HUES48 (cell line): ENCODE measurements around the gene NECAB3.

Experiments
- H3K27ac ChIP-seq: one replicate; pipeline ENCODE4 v1.7.0; 2013; ENCODE audit warnings: low read depth, low read length, inconsistent platforms
- H3K27me3 ChIP-seq: 2 replicates; pipeline ENCODE4 v1.6.1; 2013; ENCODE audit warnings: mild to moderate bottlenecking, low read length; ENCODE audit not compliant: control insufficient read depth, insufficient read depth
- H3K36me3 ChIP-seq: 2 replicates; pipeline ENCODE4 v1.6.1; 2013; ENCODE audit warnings: low read length; ENCODE audit not compliant: control insufficient read depth, insufficient read depth
- H3K4me1 ChIP-seq: 2 replicates; pipeline ENCODE4 v1.6.1; 2013; ENCODE audit warnings: mild to moderate bottlenecking, low read length; ENCODE audit not compliant: control insufficient read depth, insufficient read depth
- H3K4me3 ChIP-seq: 2 replicates; pipeline ENCODE4 v1.5.1; 2013; ENCODE audit warnings: mild to moderate bottlenecking, low read depth, low read length
- H3K9ac ChIP-seq: 2 replicates; pipeline ENCODE4 v1.6.1; 2013; ENCODE audit warnings: mild to moderate bottlenecking, low read depth, low read length, moderate library complexity
- H3K9me3 ChIP-seq: 2 replicates; pipeline ENCODE4 v1.6.1; 2013; ENCODE audit warnings: low read length; ENCODE audit not compliant: control insufficient read depth, insufficient read depth

Gene NECAB3

DNA sequence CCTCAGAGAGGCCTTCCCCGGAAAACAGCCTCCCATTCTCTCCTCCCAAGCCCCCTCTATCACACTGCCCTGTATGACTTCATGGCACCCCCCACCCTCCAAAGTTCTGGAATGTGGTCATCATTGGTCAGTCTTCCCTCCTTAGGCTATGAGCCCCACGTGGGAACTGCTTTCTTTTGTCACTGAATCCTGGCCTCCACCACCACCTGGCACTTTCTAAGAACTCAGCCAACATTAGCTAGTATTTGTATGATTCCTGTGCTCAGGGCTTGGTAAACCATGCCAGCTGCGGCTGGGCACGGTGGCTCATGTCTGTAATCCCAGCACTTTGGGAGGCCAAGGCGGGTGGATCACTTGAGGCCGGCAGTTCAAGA lies 20.4 kb upstream of the NECAB3 start:
- peaks cover 9% of the 10 kb centered on the region for H3K4me1 ChIP-seq
- H3K9me3 ChIP-seq, result no peaks in the 10 kb centered on the region; the same call in 1 of the 2 replicates
- no peaks in the 10 kb centered on the region for H3K36me3 ChIP-seq
- H3K4me3 ChIP-seq, result no peak overlapping the region
- H3K27me3 ChIP-seq, result no peaks in the 10 kb centered on the region
- no peak overlapping the region for H3K9ac ChIP-seq
- no peak overlapping the region for H3K27ac ChIP-seq

GRCh38 chr20:33693741-33694638 lies 19.8 kb upstream of the NECAB3 start:
- Histone ChIP-seq H3K27ac (no peak overlapping the region), H3K9me3 (no peaks in the 10 kb centered on the region; the same call in 1 of the 2 replicates), H3K9ac (no peak overlapping the region), H3K4me1 (peaks cover 9% of the 10 kb centered on the region), H3K4me3 (no peak overlapping the region), H3K36me3 (no peaks in the 10 kb centered on the region), H3K27me3 (no peaks in the 10 kb centered on the region)

GRCh38 chr20:33693289-33693688 lies 19.1 kb upstream of the NECAB3 start:
- Histone ChIP-seq H3K27ac (no peak overlapping the region), H3K36me3 (no peaks in the 10 kb centered on the region), H3K4me3 (no peak overlapping the region), H3K9me3 (no peaks in the 10 kb centered on the region), H3K27me3 (no peaks in the 10 kb centered on the region), H3K4me1 (peaks cover 9% of the 10 kb centered on the region), H3K9ac (no peak overlapping the region)

DNA sequence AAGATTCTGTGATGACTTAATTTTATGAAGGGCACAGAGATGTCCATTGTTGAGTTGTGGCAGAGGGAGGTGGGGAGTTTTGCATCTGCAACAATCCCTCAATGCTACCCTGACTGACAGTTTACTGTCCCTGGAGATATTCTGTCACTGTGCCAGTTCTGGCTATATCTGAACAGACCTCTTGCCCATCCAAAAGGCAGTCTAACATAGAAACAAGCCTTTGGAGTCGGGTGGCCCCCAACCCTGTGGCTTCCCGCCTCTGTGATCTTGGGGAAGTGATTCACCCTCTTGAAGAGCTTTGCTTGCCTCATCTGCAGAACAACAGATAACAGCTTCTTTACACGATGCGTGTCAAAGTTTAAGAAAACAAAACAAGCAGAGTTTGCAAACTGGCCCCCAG lies 15.7 kb upstream of the NECAB3 start:
- Histone ChIP-seq H3K4me1 (peaks cover 15% of the 10 kb centered on the region), H3K36me3 (no peaks in the 10 kb centered on the region), H3K27ac (no peak overlapping the region), H3K4me3 (no peak overlapping the region), H3K9ac (no peak overlapping the region), H3K27me3 (no peaks in the 10 kb centered on the region; the same call in 1 of the 2 replicates), H3K9me3 (no peaks in the 10 kb centered on the region)

DNA sequence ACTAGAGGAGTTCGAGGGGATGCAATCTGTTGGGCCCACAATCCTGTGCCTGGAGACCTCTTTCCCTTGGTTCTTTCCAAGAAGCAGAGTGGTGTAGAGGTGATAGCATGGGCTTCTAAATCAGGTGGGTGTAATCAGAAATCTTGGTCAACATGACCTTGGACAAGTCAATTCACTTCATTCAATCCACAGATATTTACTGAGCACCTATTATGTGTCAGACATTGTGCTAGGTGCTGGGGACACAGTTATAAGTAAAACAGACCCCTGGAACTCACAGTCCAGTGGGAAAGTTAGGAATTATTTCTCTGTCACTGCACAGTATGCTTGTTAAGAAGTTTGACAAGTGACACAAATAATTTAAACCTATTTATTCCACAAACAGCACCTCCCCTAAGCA lies 15.3 kb upstream of the NECAB3 start:
- Histone ChIP-seq H3K4me1 (peaks cover 18% of the 10 kb centered on the region), H3K27ac (no peak overlapping the region)

DNA sequence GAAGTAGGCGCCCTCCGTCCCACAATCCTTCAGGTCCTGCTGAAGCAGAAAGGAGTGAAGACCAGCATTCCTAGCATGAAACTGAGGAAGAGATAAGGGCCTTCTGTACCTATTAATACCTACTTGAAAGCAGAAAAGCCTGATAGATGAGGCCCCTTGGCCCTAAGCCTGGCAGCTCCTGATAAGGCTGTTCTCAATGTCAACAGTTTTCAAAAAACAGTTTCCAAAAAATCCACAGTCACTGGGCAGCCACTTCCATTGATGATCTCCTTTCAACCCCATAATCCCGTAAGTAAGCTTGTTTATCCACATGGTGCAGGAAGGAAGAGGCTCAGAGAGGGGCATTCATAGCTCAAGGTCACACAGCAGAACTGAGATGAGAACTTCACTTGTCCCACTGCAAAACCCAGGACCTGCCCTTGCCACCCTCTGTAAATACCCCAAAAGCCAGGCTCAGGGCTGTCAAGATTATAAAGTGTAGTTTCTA lies 14.8 kb upstream of the NECAB3 start:
- H3K9ac ChIP-seq, result no peak overlapping the region
- H3K27ac ChIP-seq, result no peak overlapping the region
- peaks cover 18% of the 10 kb centered on the region for H3K4me1 ChIP-seq
- no peaks in the 10 kb centered on the region; the same call in 1 of the 2 replicates for H3K27me3 ChIP-seq
- no peaks in the 10 kb centered on the region for H3K36me3 ChIP-seq
- no peak overlapping the region for H3K4me3 ChIP-seq
- H3K9me3 ChIP-seq, result no peaks in the 10 kb centered on the region

More for the DNA sequence above, 15.3 kb upstream of the NECAB3 start:
- Histone ChIP-seq H3K36me3 (no peaks in the 10 kb centered on the region), H3K9ac (no peak overlapping the region), H3K9me3 (no peaks in the 10 kb centered on the region), H3K4me3 (no peak overlapping the region), H3K27me3 (no peaks in the 10 kb centered on the region; the same call in 1 of the 2 replicates)

DNA sequence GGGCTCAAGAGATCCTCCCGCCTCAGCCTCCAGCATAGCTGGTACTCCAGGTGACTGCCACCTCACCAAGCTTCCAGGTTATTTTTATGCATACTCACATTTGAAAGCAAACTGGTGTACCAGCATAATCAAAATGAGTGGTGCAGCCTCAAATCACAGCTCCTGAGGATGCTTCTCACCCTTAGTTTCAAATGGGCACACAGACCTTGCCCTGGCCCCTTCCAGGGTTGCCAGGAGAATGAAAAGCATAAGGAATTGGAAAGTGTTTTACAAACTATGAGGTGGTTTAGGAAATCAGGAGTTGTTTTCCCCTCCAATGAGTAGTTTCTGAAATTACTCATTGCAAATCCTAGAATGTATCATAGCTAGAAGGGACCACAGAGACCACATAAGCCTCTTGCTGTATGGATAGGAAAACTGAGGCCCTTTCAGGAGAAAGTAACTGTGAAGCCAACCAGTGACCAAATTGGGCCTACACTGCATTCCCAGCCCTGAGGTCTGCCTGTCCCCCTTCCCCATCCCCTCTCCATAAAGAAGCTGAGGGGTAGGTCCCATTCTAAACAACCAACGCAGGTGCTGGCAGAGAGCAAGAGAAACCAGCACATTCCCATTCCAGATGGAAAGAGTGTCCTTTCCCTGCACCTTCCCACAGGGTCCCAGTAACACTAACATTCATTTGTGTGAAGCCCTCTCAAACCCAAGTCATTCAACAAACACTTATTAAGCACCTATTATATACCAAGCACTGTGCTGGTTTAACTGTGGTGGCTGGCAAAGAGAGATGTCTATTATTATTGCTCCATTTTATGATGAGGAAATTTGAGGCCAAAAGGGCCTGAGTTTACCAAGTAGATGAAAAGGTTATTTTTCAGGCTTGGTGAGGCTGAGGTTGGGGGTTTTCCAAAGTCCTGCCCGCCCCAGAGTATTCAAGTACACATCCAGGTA lies 14.0 kb upstream of the NECAB3 start:
- H3K9ac ChIP-seq, result no peak overlapping the region
- no peak overlapping the region for H3K27ac ChIP-seq
- no peak overlapping the region for H3K4me3 ChIP-seq
- peaks cover 14% of the 10 kb centered on the region for H3K4me1 ChIP-seq
- no peaks in the 10 kb centered on the region for H3K36me3 ChIP-seq
- H3K9me3 ChIP-seq, result no peaks in the 10 kb centered on the region
- no peaks in the 10 kb centered on the region; the same call in 1 of the 2 replicates for H3K27me3 ChIP-seq

DNA sequence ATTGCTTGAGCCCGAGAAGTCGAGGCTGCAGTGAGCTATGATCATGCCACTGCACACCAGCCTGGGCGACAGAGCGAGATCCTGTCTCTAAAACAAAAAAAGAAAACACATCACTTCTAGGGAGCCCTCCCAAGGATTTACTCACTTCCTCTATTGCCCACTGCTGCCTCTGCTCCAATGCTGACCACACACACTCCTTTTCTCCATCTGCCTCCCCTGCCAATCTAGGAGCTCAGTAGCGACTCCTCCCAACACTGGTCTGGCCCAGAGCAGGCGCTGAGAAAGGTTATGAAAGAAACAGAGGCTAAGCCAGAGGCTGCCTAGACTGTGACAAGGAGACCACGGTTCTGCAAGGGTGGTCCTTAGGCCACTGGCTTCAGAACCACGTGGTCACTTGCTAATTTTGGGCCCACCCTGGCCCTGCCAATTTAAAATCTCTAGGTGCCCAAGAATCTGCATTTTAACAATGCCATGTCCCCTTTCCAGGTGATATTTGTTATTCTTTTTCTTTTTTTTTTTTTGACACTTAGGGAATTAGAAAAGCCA lies 13.2 kb upstream of the NECAB3 start:
- no peaks in the 10 kb centered on the region for H3K9me3 ChIP-seq
- H3K27me3 ChIP-seq, result no peaks in the 10 kb centered on the region; the same call in 1 of the 2 replicates
- H3K27ac ChIP-seq, result no peak overlapping the region
- no peak overlapping the region for H3K9ac ChIP-seq
- no peaks in the 10 kb centered on the region; the same call in 1 of the 2 replicates for H3K36me3 ChIP-seq
- peaks cover 14% of the 10 kb centered on the region for H3K4me1 ChIP-seq
- no peak overlapping the region for H3K4me3 ChIP-seq

DNA sequence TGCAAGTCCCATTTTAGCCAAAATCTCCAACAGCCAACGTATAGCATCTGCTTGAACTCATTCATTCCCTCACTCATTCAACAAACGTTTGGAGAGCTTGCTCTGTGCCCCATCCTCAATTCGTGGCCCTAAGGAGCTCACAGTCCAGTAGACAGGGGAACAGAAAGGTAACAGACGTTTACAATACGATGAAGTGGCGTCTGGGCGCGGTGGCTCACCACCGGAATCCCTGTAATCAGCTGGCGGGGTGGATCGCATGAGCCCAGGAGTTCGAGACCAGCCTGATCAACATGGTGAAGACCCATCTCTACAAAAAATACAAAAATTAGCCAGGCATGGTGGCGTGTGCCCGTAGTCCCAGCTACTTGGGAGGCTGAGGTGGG lies 12.7 kb upstream of the NECAB3 start:
- Histone ChIP-seq H3K36me3 (no peaks in the 10 kb centered on the region; the same call in 1 of the 2 replicates), H3K27me3 (no peaks in the 10 kb centered on the region; the same call in 1 of the 2 replicates), H3K27ac (peak overlapping the region; percentile 35), H3K4me1 (peaks cover 14% of the 10 kb centered on the region), H3K4me3 (peak overlapping the region; percentile 51; the same call in 1 of the 2 replicates), H3K9ac (no peak overlapping the region), H3K9me3 (no peaks in the 10 kb centered on the region)

DNA sequence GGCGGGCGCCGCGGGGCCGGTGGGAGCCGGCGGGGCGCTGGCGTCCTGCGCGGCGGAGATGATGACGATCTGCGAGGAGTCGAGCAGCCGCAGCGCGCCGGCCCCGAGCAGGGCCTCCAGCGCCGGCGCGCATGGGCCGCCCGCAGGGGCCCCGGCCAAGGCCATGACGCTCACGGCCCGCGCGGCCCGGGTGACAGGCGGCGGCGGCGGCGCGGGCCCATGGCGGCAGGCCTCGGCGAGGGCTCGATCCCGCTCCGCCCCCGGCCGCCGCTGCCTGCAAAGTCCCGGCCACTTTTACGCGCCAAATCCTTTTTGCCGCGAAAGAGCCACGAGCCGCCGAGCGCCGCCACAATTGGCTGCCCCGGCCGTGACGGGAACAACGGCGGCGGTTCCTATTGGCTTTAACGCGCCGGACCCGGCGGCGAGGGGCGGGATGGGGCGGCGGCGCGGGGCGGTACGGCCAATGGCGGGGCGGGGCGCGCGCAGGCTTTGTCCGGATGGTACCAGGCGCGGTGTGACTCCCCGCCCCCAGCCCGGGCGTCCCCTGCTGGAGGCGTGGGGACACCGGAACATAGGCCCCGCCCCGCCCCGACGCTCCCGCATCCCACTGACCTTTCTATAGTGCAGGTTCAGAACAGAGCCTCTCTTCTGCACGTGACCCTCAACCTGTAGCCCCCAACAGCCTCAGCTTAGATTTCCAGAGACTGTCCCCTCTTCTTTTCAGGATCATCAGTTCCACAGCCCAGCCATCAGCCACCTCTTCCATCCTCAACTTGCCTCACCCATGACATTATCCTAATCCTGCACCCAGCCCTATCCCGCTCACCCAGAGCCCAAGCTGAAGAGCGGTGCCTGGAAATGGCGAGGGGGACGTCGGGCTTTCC lies 12.1 kb upstream of the NECAB3 start, which contains the start of gene E2F1:
TSS of gene E2F1 (minus strand) at position 286 of the 884 bp plus-strand sequence. CDS start at position 165, 121 bp downstream.
- Histone ChIP-seq H3K9me3 (no peaks in the 10 kb centered on the region), H3K4me1 (peaks cover 14% of the 10 kb centered on the region), H3K27me3 (no peaks in the 10 kb centered on the region; the same call in 1 of the 2 replicates), H3K27ac (peak within 1 kb of the TSS; percentile 66), H3K9ac (peak within 1 kb of the TSS; percentile 72), H3K4me3 (peak within 1 kb of the TSS; percentile 75), H3K36me3 (no peaks in the 10 kb centered on the region; the same call in 1 of the 2 replicates)
